Measurements from ENCODE around the gene TCL1A. TPM values are rescaled to one million over a fixed set of nuclear protein-coding genes. Genes with fewer than 3 reads are reported as not detected.

TCL1A gene
- total and polyA plus RNA-seq, 9 of the 15 experiments (the other 6 are each of a cell fraction or from before 2014, with no cell fraction given): 0.10 to 0.11 TPM; not detected in 7

DNA sequence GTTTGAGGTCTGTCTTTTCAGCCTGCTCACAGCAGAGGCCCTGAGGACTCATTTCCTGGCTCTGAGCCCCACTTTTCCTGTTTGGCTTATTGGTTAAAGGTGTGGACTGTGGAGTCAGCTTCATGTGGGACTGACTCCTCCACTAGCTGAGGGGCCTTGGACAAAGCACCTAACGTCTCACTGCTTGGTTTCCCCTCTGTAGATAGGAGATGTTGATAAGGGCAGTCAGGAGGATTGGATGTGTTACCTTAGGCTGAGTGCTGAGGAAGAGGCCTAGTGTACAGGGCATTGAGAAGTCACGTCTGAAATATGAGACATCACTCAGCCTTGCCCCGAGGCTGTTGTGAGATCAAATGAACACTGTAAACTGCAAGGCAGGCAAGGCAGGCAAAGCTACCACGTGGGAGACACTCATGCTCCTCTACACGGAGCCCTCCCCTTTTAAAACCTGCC, 27.1 kb upstream of the TCL1A start (continued):
- no peak for TF ChIP-seq STAT6 (CRISPR knock-in tag; IDR thresholded peaks at IDR 0.05)
- no peak for TF ChIP-seq ZNF311 (CRISPR knock-in tag; IDR thresholded peaks at IDR 0.05)
- TF ChIP-seq ZNF41 (CRISPR knock-in tag; conservative IDR thresholded peaks at IDR 0.05): no peak
- TF ChIP-seq ZKSCAN3 (CRISPR knock-in tag; IDR thresholded peaks at IDR 0.05): no peak
- TF ChIP-seq SREBF2 (CRISPR knock-in tag; IDR thresholded peaks at IDR 0.05): no peak
- no peak for TF ChIP-seq ZNF57 (CRISPR knock-in tag; IDR thresholded peaks at IDR 0.05)

DNA sequence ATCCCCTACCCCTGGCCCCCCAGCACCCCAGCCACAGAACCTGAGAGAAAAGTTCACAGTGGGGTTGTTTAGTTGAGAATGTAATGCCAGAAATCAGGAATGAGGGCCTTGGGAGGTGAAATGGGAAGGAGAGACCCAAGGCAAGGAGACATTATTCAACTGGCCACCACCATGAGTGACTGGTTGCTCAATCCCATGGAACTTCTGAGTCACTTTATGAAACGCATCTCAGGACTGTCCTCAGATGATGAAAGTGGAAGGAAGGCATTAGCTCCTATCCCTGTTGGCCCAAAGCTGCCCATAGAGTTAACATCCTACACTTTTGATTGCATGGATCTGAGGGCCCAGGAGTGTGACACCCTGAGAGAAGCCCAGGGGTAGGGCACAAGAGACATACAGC, 25.4 kb upstream of the TCL1A start:
- FAIRE-seq: no peak
- no TSS peak for BruUV-seq (replicated peaks)
- no peak overlapping the region for H3K9ac ChIP-seq (ENCODE audit: insufficient read depth in 1 of 2, low read depth in 2 of 2, low read length in 2 of 2)
- H4K20me1 ChIP-seq (replicated peaks; ENCODE audit: control insufficient read depth, insufficient read depth, low read length): no peaks in the 10 kb centered on the region
- no peak overlapping the region for H2AFZ ChIP-seq (ENCODE audit: low read depth, low read length)
- no peaks in the 10 kb centered on the region for H3K9me1 ChIP-seq (ENCODE audit: control insufficient read depth, insufficient read depth, low read length)
- no peaks in the 10 kb centered on the region for H3K36me3 ChIP-seq (ENCODE audit: control insufficient read depth, insufficient read depth, low read length)
- ChIA-PET CTCF (ENCODE audit: low intra/inter-chr PET ratio) (no interaction called here), POLR2A (no interaction called here)
- ATAC-seq: no peak
- no peak overlapping the region for H3K4me3 ChIP-seq
- H3K4me2 ChIP-seq (ENCODE audit: insufficient read depth, low read length): no peak overlapping the region
- no peaks in the 10 kb centered on the region for H3K4me1 ChIP-seq (replicated peaks in 1 of 2; ENCODE audit: control insufficient read depth in 2 of 2, insufficient read depth in 2 of 2, low read length in 2 of 2)
- WGBS (ENCODE audit: insufficient coverage, low coverage, missing lambda C conversion rate): 0% methylated on average over 1 of the region's 1 CpG
- intact Hi-C loops (cut with micrococcal nuclease): no loop called here
- no peaks in the 10 kb centered on the region for H3K79me2 ChIP-seq (ENCODE audit: control insufficient read depth, insufficient read depth, low read length)
- DNase-seq (ENCODE audit: extremely low read depth in 1 of 4, low spot score in 3 of 4): no peak
- no peaks in the 10 kb centered on the region for H3K27me3 ChIP-seq (ENCODE audit: control insufficient read depth in 2 of 2, insufficient read depth in 2 of 2, low read length in 2 of 2)
- no peak overlapping the region for H3K27ac ChIP-seq (ENCODE audit: extremely low read depth, low read depth, low read length)
- in situ Hi-C loops (cut with MboI): no loop called here
- H3K9me3 ChIP-seq (replicated peaks; ENCODE audit: control insufficient read depth, insufficient read depth, low read depth, low read length): no peaks in the 10 kb centered on the region
- no peak for TF ChIP-seq PRMT5 (CRISPR knock-in tag; IDR thresholded peaks at IDR 0.05)
- no peak for TF ChIP-seq EHMT2 (IDR thresholded peaks at IDR 0.05)
- TF ChIP-seq GATAD2B (IDR thresholded peaks at IDR 0.05; ENCODE audit: borderline replicate concordance): no peak
- TF ChIP-seq CHCHD3 (CRISPR knock-in tag; IDR thresholded peaks at IDR 0.05): no peak
- TF ChIP-seq CEBPB (tag; IDR thresholded peaks at IDR 0.05): no peak
- no peak for TF ChIP-seq MIER1 (IDR thresholded peaks at IDR 0.05; ENCODE audit: low read depth)
- TF ChIP-seq MAZ (CRISPR knock-in tag; conservative IDR thresholded peaks at IDR 0.05 in 1 of 2, IDR thresholded peaks at IDR 0.05 in 1 of 2): no peak
- TF ChIP-seq FOXM1 (IDR thresholded peaks at IDR 0.05; ENCODE audit: low read depth): no peak
- TF ChIP-seq FOXM1 (CRISPR knock-in tag; IDR thresholded peaks at IDR 0.05; ENCODE audit: low read depth): no peak
- no peak for TF ChIP-seq SMARCA4 (IDR thresholded peaks at IDR 0.05)
- no peak for TF ChIP-seq ZSCAN32 (CRISPR knock-in tag; IDR thresholded peaks at IDR 0.05)
- TF ChIP-seq ZNF253 (CRISPR knock-in tag; conservative IDR thresholded peaks at IDR 0.05): no peak
